Upper lobe of left lung (tissue), 4 donors: Measurements from ENCODE around the gene MTG2.

Experiments
- POLR2A ChIP-seq, 4 donors: fragments of 450-650 bp; IDR thresholded peaks; one replicate each; pipeline ENCODE4 v1.5.1; 2016 to 2017; ENCODE audit warnings: antibody characterized with exemption in 4 of 4, mild to moderate bottlenecking in 2 of 4
- POLR2AphosphoS5 ChIP-seq, 2 donors: sonication (generic); formaldehyde crosslinking; IDR thresholded peaks; one replicate each; pipeline ENCODE4 v1.5.1; 2017; ENCODE audit warnings: antibody characterized with exemption in 2 of 2
- TF ChIP-seq, protein P1 (sequence below), 6 experiments: fragments of 450-650 bp in 4 of 6; fragments of 200-600 bp in 2 of 6; sonication (generic) in 2 of 6; IDR thresholded peaks; one replicate each; pipeline ENCODE4 v1.5.1; 2016 to 2019; ENCODE audit warnings: antibody characterized with exemption in 6 of 6

GRCh38 chr20:62236766-62237513 lies 54.1 kb downstream of the MTG2 start:
- TF ChIP-seq, protein P1, sequence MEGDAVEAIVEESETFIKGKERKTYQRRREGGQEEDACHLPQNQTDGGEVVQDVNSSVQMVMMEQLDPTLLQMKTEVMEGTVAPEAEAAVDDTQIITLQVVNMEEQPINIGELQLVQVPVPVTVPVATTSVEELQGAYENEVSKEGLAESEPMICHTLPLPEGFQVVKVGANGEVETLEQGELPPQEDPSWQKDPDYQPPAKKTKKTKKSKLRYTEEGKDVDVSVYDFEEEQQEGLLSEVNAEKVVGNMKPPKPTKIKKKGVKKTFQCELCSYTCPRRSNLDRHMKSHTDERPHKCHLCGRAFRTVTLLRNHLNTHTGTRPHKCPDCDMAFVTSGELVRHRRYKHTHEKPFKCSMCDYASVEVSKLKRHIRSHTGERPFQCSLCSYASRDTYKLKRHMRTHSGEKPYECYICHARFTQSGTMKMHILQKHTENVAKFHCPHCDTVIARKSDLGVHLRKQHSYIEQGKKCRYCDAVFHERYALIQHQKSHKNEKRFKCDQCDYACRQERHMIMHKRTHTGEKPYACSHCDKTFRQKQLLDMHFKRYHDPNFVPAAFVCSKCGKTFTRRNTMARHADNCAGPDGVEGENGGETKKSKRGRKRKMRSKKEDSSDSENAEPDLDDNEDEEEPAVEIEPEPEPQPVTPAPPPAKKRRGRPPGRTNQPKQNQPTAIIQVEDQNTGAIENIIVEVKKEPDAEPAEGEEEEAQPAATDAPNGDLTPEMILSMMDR (IDR thresholded peaks at IDR 0.05) = no peak
- TF ChIP-seq POLR2AphosphoS5 (IDR thresholded peaks at IDR 0.05) (no peak), POLR2A (IDR thresholded peaks at IDR 0.05) (no peak)
